GM21381 (cell line): Measurements from ENCODE around the gene CTCF.

ENCODE experiments used
- ATAC-seq: cut with Tn5 transposase; IDR thresholded peaks from one replicate; pipeline ENCODE4 v1.9.1; 2021; ENCODE audit warnings: mild to moderate bottlenecking, moderate library complexity; ENCODE audit not compliant: unreplicated experiment

Gene CTCF

GRCh38 chr16:67663151-67663876 is 101.0 kb downstream of the CTCF start:
- no peak for ATAC-seq

GRCh38 chr16:67663877-67664222 is 101.5 kb downstream of the CTCF start:
- ATAC-seq, result no peak

GRCh38 chr16:67664258-67664657 is 101.9 kb downstream of the CTCF start:
- ATAC-seq, result no peak

- no peak for ATAC-seq
Measured at GRCh38 chr16:67664871-67665270, 102.5 kb downstream of the CTCF start.

- no peak for ATAC-seq
Measured at GRCh38 chr16:67665598-67665997, 103.3 kb downstream of the CTCF start.

- peak; percentile 8 for ATAC-seq
Measured at GRCh38 chr16:67666032-67666551, 103.8 kb downstream of the CTCF start.

GRCh38 chr16:67666559-67667452 is 104.5 kb downstream of the CTCF start, which contains the start of the genes C16orf86 and ENKD1:
C16orf86 (plus strand) TSS chr16:67666814; CDS start chr16:67666971, 157 bp downstream.
ENKD1 (minus strand) TSS chr16:67666750; CDS start chr16:67666442, 308 bp downstream.
- peak; percentile 58 for ATAC-seq

- no peak for ATAC-seq
Measured at GRCh38 chr16:67667453-67667816, 105.1 kb downstream of the CTCF start.

GRCh38 chr16:67667817-67668494 is 105.6 kb downstream of the CTCF start:
- ATAC-seq, result peak; percentile 59

GRCh38 chr16:67668495-67669157 is 106.3 kb downstream of the CTCF start:
- no peak for ATAC-seq

GRCh38 chr16:67669499-67670101 is 107.3 kb downstream of the CTCF start:
- ATAC-seq, result no peak

GRCh38 chr16:67672306-67672705 is 110.0 kb downstream of the CTCF start:
- ATAC-seq, result no peak

GRCh38 chr16:67672739-67673662 is 110.7 kb downstream of the CTCF start:
- ATAC-seq, result no peak

- ATAC-seq, result no peak
Measured at GRCh38 chr16:67673712-67674580, 111.6 kb downstream of the CTCF start.

- no peak for ATAC-seq
Measured at GRCh38 chr16:67674851-67675578, 112.7 kb downstream of the CTCF start.

GRCh38 chr16:67675579-67675935 is 113.2 kb downstream of the CTCF start:
- ATAC-seq, result no peak

GRCh38 chr16:67675999-67676398 is 113.7 kb downstream of the CTCF start:
- no peak for ATAC-seq

- ATAC-seq, result no peak
Measured at GRCh38 chr16:67676516-67676915, 114.2 kb downstream of the CTCF start.
